T-cell (primary cell): ENCODE results near the gene LIMS2. TPM values are rescaled to one million over a fixed set of nuclear protein-coding genes. Genes with fewer than 3 reads are reported as not detected.

ENCODE experiments used
- ATAC-seq, 4 experiments: fragments of 200-7000 bp in 3 of 4; fragments of 150-1000 bp in 1 of 4; cut with Tn5 transposase; replicated peaks in 1 of 4; 1 replicate in 3 of 4; 2 replicates in 1 of 4; pipeline ENCODE4 v1.10.0; 2021; ENCODE audit warnings: moderate library complexity in 3 of 4, mild to moderate bottlenecking in 2 of 4, moderate number of reproducible peaks in 1 of 4
- CTCF ChIA-PET, 2 donors: fragments of 300-600 bp; sonication (Branson Sonifier 250); formaldehyde crosslinking; loops; one replicate each; lab custom pipeline; 2022; ENCODE audit warnings: antibody characterized with exemption in 2 of 2; lab: Charles Lee
- POLR2A ChIA-PET, 2 donors: fragments of 300-600 bp; sonication (Branson Sonifier 250); formaldehyde crosslinking; loops; one replicate each; lab custom pipeline; 2022; ENCODE audit warnings: antibody characterized with exemption in 2 of 2; lab: Charles Lee
- DNase-seq, 35 experiments: peaks; one replicate each; pipeline versions ENCODE4 v3.0.0 to v3.0.0-alpha.2; 2013 to 2023
- H3K27ac ChIP-seq: one replicate; pipeline ENCODE4 v1.5.1; 2013; ENCODE audit warnings: low read length
- H3K27me3 ChIP-seq, 2 experiments: replicated peaks in 1 of 2; 1 replicate in 1 of 2; 2 replicates in 1 of 2; pipeline versions ENCODE4 v1.6.1 to v1.7.0; 2013; ENCODE audit warnings: low read length in 1 of 2, mixed read lengths in 1 of 2; ENCODE audit not compliant: control insufficient read depth in 2 of 2, insufficient read depth in 2 of 2; ENCODE audit errors: extremely low read depth in 1 of 2
- H3K36me3 ChIP-seq, 2 donors: 1 replicate in 1 of 2; 2 replicates in 1 of 2; pipeline versions ENCODE4 v1.6.1 to v1.7.0; 2013; ENCODE audit warnings: low read length in 1 of 2; ENCODE audit not compliant: control insufficient read depth in 2 of 2, insufficient read depth in 1 of 2; ENCODE audit errors: extremely low read depth in 1 of 2
- H3K4me1 ChIP-seq, 2 experiments: 1 replicate in 1 of 2; 2 replicates in 1 of 2; pipeline versions ENCODE4 v1.6.1 to v1.7.0; 2013; ENCODE audit warnings: low read length in 2 of 2, mixed read lengths in 1 of 2; ENCODE audit not compliant: insufficient read depth in 2 of 2, control insufficient read depth in 1 of 2; ENCODE audit errors: extremely low read depth in 1 of 2
- H3K4me3 ChIP-seq, 2 donors: 1 replicate in 1 of 2; 2 replicates in 1 of 2; pipeline versions ENCODE4 v1.5.1 to v1.7.0; 2013; ENCODE audit warnings: mild to moderate bottlenecking in 2 of 2, low read length in 1 of 2, moderate library complexity in 1 of 2; ENCODE audit not compliant: control insufficient read depth in 1 of 2; ENCODE audit errors: extremely low read depth in 1 of 2
- H3K9me3 ChIP-seq: 2 replicates; pipeline ENCODE4 v1.7.0; 2013
- H3K27ac Mint-ChIP-seq, 2 donors: one replicate each; pipeline ENCODE4 v1.8.0; 2020 to 2021; ENCODE audit warnings: mild to moderate bottlenecking in 2 of 2, mixed read lengths in 2 of 2
- H3K27me3 Mint-ChIP-seq, 2 donors: one replicate each; pipeline ENCODE4 v1.8.0; 2021 to 2022; ENCODE audit warnings: mixed read lengths in 2 of 2
- H3K36me3 Mint-ChIP-seq: one replicate; pipeline ENCODE4 v1.8.0; 2021; ENCODE audit warnings: mixed read lengths
- H3K4me1 Mint-ChIP-seq, 3 donors: one replicate each; pipeline ENCODE4 v1.8.0; 2020 to 2022; ENCODE audit warnings: mixed read lengths in 3 of 3, mild to moderate bottlenecking in 1 of 3
- H3K4me3 Mint-ChIP-seq, 3 donors: one replicate each; pipeline ENCODE4 v1.8.0; 2020 to 2022; ENCODE audit warnings: mild to moderate bottlenecking in 3 of 3, mixed read lengths in 3 of 3, moderate library complexity in 3 of 3
- H3K9me3 Mint-ChIP-seq, 3 donors: one replicate each; pipeline ENCODE4 v1.8.0; 2020 to 2022; ENCODE audit warnings: mixed read lengths in 3 of 3
- WGBS: methylation state at CpG from one replicate; pipeline ENCODE4 v1.1.5; 2013; ENCODE audit warnings: missing lambda C conversion rate; ENCODE audit not compliant: insufficient coverage; 5-methylcytosine and 5-hydroxymethylcytosine counted together
- total RNA-seq, 35 experiments: library from RNA in 6 of 35; stranded (reverse) in 6 of 35; fragments of 120-200 nt in 1 of 35; gene quantifications; one replicate each; pipeline versions ENCODE4 v1.2.1 to v1.2.4 and lab custom pipeline; 2013 to 2026

The LIMS2 gene, protein sequence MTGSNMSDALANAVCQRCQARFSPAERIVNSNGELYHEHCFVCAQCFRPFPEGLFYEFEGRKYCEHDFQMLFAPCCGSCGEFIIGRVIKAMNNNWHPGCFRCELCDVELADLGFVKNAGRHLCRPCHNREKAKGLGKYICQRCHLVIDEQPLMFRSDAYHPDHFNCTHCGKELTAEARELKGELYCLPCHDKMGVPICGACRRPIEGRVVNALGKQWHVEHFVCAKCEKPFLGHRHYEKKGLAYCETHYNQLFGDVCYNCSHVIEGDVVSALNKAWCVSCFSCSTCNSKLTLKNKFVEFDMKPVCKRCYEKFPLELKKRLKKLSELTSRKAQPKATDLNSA
- total RNA-seq: 10 to 100 TPM in 3 of 5 donors, 1 to 10 TPM in 2; 8.4 to 14.8 (median 10.3) TPM
- 5.9 TPM for total RNA-seq (2013)
- 0.47 to 19.8 (median 3.8) reads per million in 29 experiments for total RNA-seq (lab: John Stamatoyannopoulos, UW)

DNA sequence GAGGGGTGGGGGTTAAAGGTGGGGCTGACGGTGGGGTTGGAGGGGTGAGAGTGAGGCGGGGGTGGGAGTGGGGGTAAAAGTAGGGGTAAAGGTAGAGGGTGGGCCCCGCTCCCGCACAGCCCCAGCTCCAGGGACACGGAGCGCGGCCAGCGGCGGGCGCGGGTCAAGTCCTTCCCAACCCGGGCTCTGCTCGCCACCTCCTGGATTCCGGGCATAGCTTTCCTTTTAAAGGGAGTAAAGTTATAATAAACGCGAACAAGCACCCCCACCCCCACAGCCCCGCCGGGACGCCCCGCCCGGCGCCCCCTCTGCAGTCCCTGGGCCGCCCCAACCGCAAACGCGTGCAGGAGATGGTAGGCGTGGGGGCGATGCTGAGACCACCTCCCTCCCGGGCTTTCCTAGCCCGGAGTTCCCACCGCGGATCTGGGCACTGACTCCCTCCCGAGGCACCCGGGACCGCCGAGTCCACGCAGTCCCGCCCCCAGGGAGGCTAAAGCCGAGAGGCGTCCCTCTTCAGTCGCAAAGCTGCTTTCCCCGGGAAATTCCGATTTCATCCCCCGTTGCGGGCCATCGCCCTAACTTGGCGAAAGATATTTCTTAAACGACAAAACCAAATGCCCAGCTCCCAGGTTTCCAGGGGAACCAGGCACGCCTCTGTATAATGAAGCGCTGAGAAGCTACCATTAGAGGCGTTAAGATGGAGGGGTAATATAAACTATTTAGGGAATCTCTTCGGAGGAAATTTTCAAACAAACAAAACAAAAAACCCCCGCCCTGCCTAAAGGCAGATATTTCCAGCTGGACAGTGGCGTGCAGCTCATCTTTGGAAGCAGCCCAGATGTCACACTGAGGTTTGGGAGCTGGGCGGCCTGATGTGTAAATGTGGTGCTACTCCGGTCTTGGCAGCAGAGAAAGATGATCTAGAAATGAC is at the start of gene LIMS2:
Gene LIMS2, minus strand, starts transcription at position 200 of the 931 bp plus-strand sequence. CDS start 506 bp downstream, outside the sequence.
- Histone ChIP-seq H3K4me1 (peaks cover 0 to 14% of the 10 kb centered on the region in 2 experiments), H3K9me3 (no peaks in the 10 kb centered on the region), H3K27ac (no peak within 1 kb of the TSS), H3K27me3 (peaks cover 0 to 72% of the 10 kb centered on the region in 2 experiments), H3K36me3 (no peaks in the 10 kb centered on the region), H3K4me3 (peak within 1 kb of the TSS in 1 of 2 donors; percentile 52)
- 9% methylated on average over 29 of the region's 56 CpGs for WGBS
- H3K27me3 Mint-ChIP-seq: peaks cover 32 to 64% of the 10 kb centered on the region in 2 donors
- peak within 1 kb of the TSS; percentile 65 to 84 (median 75) for H3K4me3 Mint-ChIP-seq
- ChIA-PET CTCF (interaction anchor here in 1 of 2 donors (0.9 kb wide), 1 partner anchor 34 kb away, joined by 4 read pairs; no protein-coding TSS in a partner anchor), POLR2A (interaction anchor here in 1 of 2 donors (0.5 to 1.1 kb wide), 2 partner anchors 27 to 295 kb away, joined by 5 to 11 read pairs; no protein-coding TSS in a partner anchor)
- H3K9me3 Mint-ChIP-seq: no peaks in the 10 kb centered on the region
- H3K36me3 Mint-ChIP-seq: no peaks in the 10 kb centered on the region
- no peak within 1 kb of the TSS for H3K27ac Mint-ChIP-seq
- peaks cover 7 to 14% (median 8%) of the 10 kb centered on the region in 3 donors for H3K4me1 Mint-ChIP-seq
- ATAC-seq: no peak
- no peak for DNase-seq

DNA sequence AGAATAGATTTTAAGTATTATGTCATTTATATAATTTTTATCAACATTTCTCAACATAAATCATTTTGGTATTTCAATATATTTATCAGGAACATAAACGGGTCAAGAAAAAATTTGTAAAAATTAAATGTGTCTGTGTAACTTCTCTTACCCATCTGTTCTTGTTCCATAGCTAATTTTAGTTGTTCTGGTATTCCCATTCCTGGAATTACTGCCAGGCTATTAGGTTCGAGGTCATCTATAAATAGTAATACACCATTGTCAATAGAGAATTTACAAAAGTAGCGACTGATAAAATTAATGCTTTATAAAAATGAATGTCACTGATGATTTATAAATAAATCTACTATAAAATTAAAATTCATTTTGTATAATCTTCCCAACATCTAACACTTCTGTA is 47.5 kb upstream of the LIMS2 start:
- Histone ChIP-seq H3K36me3 (peaks cover 2 to 64% of the 10 kb centered on the region in 2 donors), H3K27ac (no peak overlapping the region), H3K4me1 (no peaks in the 10 kb centered on the region), H3K4me3 (no peak overlapping the region), H3K9me3 (no peaks in the 10 kb centered on the region), H3K27me3 (no peaks in the 10 kb centered on the region)
- no peak for DNase-seq
- ChIA-PET CTCF (no interaction called here), POLR2A (interaction anchor here in 1 of 2 donors (0.6 kb wide), 1 partner anchor 11 kb away, joined by 4 read pairs; no protein-coding TSS in a partner anchor)
- H3K9me3 Mint-ChIP-seq: no peaks in the 10 kb centered on the region
- no peaks in the 10 kb centered on the region for H3K27me3 Mint-ChIP-seq
- peaks cover 58% of the 10 kb centered on the region for H3K36me3 Mint-ChIP-seq
- H3K4me3 Mint-ChIP-seq: no peak overlapping the region
- no peak for ATAC-seq
- no CpG with 5 or more reads among the region's 3 CpGs for WGBS
- H3K4me1 Mint-ChIP-seq: no peaks in the 10 kb centered on the region
- no peak overlapping the region for H3K27ac Mint-ChIP-seq

DNA sequence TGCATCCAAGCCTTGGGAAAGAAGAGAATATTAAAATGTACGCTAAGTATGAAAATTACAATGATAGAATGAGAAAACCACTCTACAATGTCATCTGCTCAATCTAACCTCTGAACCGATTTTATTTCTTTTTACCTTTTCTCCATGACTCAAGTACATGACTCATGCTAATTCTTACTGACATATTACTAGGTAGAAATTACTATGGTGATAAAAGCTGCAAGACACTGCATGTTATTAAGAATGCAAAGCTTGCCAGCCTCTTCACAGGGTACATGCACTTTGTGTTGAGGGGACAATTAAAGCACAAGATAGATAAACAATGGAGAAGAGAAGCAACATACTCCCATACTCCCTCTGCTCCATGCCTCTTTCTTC is 46.6 kb upstream of the LIMS2 start:
- Histone ChIP-seq H3K4me1 (no peaks in the 10 kb centered on the region), H3K4me3 (no peak overlapping the region), H3K27ac (no peak overlapping the region), H3K9me3 (no peaks in the 10 kb centered on the region), H3K36me3 (peaks cover 2 to 66% of the 10 kb centered on the region in 2 donors), H3K27me3 (no peaks in the 10 kb centered on the region)
- H3K4me3 Mint-ChIP-seq: no peak overlapping the region
- ATAC-seq: no peak
- no peaks in the 10 kb centered on the region for H3K27me3 Mint-ChIP-seq
- no peaks in the 10 kb centered on the region for H3K4me1 Mint-ChIP-seq
- no CpG with 5 or more reads among the region's 2 CpGs for WGBS
- peaks cover 58% of the 10 kb centered on the region for H3K36me3 Mint-ChIP-seq
- CTCF ChIA-PET: interaction anchor here in 1 of 2 donors (0.6 kb wide), 1 partner anchor 206 kb away, joined by 3 read pairs; no protein-coding TSS in a partner anchor
- no peaks in the 10 kb centered on the region for H3K9me3 Mint-ChIP-seq
- no peak overlapping the region for H3K27ac Mint-ChIP-seq
- POLR2A ChIA-PET: no interaction called here
- DNase-seq: no peak

DNA sequence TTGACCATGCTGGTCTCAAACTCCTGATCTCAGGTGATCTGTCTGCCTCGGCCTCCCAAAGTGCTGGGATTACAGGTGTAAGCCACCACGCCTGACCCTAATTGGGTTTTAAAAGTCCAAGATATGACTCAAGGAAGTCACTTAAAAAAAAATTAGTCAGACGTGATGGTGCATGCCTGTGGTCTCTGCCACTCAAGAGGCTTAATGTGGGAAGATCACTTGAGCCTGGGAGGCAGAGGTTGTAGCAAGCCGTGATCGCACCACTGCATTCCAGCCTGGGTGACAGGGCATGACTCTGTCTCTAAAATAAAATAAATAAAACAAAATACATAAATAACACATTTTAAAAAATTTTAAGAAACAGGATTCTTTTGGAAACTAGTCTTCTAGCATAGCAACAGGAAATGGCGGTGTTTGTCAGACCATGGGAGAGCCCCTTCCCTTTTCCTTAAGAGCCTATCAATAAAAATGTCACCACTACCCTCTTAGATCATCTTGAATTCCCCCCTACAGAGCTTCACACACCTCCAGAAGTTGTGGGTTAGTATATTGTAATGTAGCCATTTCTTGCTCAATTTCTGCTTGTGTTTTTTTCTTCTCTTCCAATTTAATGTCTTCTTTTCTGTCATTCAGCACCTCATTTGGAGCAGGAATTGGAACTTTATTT is 46.1 kb upstream of the LIMS2 start:
- Mint-ChIP-seq H3K9me3 (no peaks in the 10 kb centered on the region), H3K27me3 (no peaks in the 10 kb centered on the region), H3K36me3 (peaks cover 61% of the 10 kb centered on the region), H3K27ac (no peak overlapping the region), H3K4me1 (peaks cover 0 to 4% (median 0%) of the 10 kb centered on the region in 3 donors), H3K4me3 (no peak overlapping the region)
- peaks cover 2 to 71% of the 10 kb centered on the region in 2 donors for H3K36me3 ChIP-seq
- H3K27me3 ChIP-seq: no peaks in the 10 kb centered on the region
- 69% methylated on average over 3 of the region's 6 CpGs for WGBS
- no peak overlapping the region for H3K27ac ChIP-seq
- ChIA-PET CTCF (interaction anchor here in 1 of 2 donors (0.6 kb wide), 1 partner anchor 205 kb away, joined by 3 read pairs; no protein-coding TSS in a partner anchor), POLR2A (no interaction called here)
- H3K9me3 ChIP-seq: no peaks in the 10 kb centered on the region
- ATAC-seq: no peak
- H3K4me3 ChIP-seq: no peak overlapping the region
- DNase-seq: no peak
- H3K4me1 ChIP-seq: no peaks in the 10 kb centered on the region

DNA sequence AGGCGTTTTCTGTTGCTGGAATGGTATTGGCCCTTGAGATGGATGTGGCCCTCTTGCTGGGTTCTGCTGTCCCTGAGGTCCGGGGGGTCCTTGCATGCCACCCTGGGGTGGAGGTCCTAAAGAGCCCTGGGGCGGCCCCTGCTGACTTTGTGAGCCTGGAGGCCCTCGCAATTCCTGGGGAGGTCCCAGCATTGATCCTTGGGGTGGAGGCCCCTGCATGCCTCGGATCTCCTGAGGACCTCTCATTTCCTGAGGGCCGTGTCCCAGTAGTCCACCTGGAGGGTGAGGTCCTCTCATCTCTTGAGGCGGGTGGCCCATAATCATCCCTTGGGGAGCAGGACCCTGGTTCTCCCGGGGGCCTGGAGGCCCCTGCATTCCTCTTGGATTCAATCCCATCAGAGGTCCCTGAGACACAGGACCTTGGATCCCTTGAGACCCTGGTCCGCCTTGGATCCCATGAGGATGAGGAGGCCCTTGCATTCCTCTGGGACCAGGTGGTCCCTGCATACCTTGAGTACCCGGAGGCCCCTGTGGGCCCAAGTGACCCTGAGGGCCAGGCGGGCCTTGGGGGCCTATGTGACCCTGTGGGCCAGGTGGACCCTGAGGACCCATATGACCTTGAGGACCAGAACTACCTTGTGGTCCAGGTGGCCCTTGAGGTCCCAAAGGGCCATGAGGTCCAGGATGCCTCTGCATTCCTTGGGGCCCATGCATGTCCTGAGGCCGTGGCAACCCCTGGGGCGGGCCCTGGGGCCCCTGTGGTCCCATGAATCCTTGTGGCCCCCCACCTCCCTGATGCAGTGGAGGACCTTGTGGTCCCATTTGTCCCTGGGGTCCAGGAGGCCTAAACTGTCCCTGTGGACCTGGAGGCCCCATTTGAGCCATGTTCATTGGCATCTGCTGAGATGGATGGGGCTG is 44.2 kb upstream of the LIMS2 start:
- DNase-seq: no peak
- Histone ChIP-seq H3K36me3 (peaks cover 2 to 76% of the 10 kb centered on the region in 2 donors), H3K4me1 (no peaks in the 10 kb centered on the region), H3K4me3 (no peak overlapping the region), H3K9me3 (no peaks in the 10 kb centered on the region), H3K27me3 (no peaks in the 10 kb centered on the region), H3K27ac (no peak overlapping the region)
- POLR2A ChIA-PET: no interaction called here
- H3K4me1 Mint-ChIP-seq: peaks cover 0 to 5% (median 0%) of the 10 kb centered on the region in 3 donors
- no peak overlapping the region for H3K4me3 Mint-ChIP-seq
- ATAC-seq: no peak
- H3K27me3 Mint-ChIP-seq: no peaks in the 10 kb centered on the region
- 98% methylated on average over 11 of the region's 13 CpGs for WGBS
- CTCF ChIA-PET: no interaction called here
- no peak overlapping the region for H3K27ac Mint-ChIP-seq
- H3K9me3 Mint-ChIP-seq: no peaks in the 10 kb centered on the region
- peaks cover 59% of the 10 kb centered on the region for H3K36me3 Mint-ChIP-seq
